ENCODE results near the gene CMSS1.

DNA sequence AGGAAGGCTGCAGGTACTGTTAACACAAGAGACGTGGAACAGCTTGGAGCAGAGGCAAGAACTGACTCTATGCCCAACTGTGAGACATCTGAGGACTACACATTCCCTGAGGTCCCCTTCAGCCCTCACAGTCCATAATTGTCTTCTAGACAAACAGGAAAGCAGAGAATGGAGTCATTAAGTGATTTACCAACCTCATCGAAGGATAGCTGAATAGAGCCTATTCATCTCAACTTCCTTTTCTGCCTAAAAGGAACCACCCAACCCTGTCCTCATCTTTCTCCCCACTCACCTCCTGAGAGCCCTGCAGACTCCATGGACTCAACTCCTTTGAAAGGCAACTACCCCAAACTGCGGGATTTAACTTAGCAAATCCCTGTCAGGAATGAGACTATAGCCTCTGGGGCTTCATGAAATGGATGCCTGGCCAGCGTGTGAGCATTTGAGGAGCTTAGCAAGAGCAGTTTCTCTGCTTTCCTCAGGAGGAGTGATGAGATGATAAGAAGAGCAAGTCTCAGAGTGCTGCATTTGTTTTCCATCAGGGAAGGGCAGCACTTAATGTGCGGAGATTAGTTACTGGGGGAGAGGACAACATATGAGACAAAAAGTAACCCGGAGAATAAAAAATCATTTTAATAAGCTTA, 358.1 kb downstream of the CMSS1 start:
- TF ChIP-seq, protein P1, sequence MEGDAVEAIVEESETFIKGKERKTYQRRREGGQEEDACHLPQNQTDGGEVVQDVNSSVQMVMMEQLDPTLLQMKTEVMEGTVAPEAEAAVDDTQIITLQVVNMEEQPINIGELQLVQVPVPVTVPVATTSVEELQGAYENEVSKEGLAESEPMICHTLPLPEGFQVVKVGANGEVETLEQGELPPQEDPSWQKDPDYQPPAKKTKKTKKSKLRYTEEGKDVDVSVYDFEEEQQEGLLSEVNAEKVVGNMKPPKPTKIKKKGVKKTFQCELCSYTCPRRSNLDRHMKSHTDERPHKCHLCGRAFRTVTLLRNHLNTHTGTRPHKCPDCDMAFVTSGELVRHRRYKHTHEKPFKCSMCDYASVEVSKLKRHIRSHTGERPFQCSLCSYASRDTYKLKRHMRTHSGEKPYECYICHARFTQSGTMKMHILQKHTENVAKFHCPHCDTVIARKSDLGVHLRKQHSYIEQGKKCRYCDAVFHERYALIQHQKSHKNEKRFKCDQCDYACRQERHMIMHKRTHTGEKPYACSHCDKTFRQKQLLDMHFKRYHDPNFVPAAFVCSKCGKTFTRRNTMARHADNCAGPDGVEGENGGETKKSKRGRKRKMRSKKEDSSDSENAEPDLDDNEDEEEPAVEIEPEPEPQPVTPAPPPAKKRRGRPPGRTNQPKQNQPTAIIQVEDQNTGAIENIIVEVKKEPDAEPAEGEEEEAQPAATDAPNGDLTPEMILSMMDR (IDR thresholded peaks at IDR 0.05) = no peak
- no peak for TF ChIP-seq POLR2A (IDR thresholded peaks at IDR 0.05)
